Stomach (tissue), 19 donors: ENCODE data around the gene MAGI2. TPM values are rescaled to one million over a fixed set of nuclear protein-coding genes. Genes with fewer than 3 reads are reported as not detected.

Experiments
- DNase-seq, 2 donors: peaks; one replicate each; pipeline versions ENCODE4 v3.0.0 to v3.0.0-alpha.2; 2013 to 2019
- H3K27ac ChIP-seq, 5 donors: fragments of 200-600 bp in 4 of 5; sonication (generic) in 4 of 5; one replicate each; pipeline ENCODE4 v1.5.1; 2013 to 2019; ENCODE audit warnings: mild to moderate bottlenecking in 1 of 5, moderate library complexity in 1 of 5
- H3K27me3 ChIP-seq, 3 donors: fragments of 200-600 bp; sonication (generic); one replicate each; pipeline ENCODE4 v1.5.1; 2017 to 2019; ENCODE audit warnings: mixed run types in 1 of 3
- H3K36me3 ChIP-seq, 4 donors: fragments of 200-600 bp; sonication (generic); 1 replicate in 3 of 4; 2 replicates in 1 of 4; pipeline ENCODE4 v1.5.1; 2016 to 2019
- H3K4me1 ChIP-seq, 4 donors: fragments of 200-600 bp; sonication (generic); one replicate each; pipeline ENCODE4 v1.5.1; 2016 to 2019
- H3K4me3 ChIP-seq, 4 donors: fragments of 200-600 bp; sonication (generic) in 3 of 4; one replicate each; pipeline ENCODE4 v1.5.1; 2016 to 2019; ENCODE audit warnings: mild to moderate bottlenecking in 1 of 4
- H3K9me3 ChIP-seq, 4 donors: fragments of 200-600 bp; sonication (generic); one replicate each; pipeline ENCODE4 v1.5.1; 2016 to 2019
- CTCF ChIP-seq, 7 experiments: fragments of 450-650 bp in 4 of 7; fragments of 200-600 bp in 3 of 7; sonication (generic) in 3 of 7; IDR thresholded peaks; one replicate each; pipeline ENCODE4 v1.5.1; 2016 to 2019; ENCODE audit warnings: antibody characterized with exemption in 7 of 7, control low read depth in 2 of 7, mild to moderate bottlenecking in 1 of 7
- EP300 ChIP-seq: sonication (generic); formaldehyde crosslinking; IDR thresholded peaks from one replicate; pipeline ENCODE4 v1.6.1; 2017; ENCODE audit warnings: antibody characterized with exemption
- POLR2A ChIP-seq, 4 donors: fragments of 450-650 bp; IDR thresholded peaks; one replicate each; pipeline ENCODE4 v1.6.1; 2016; ENCODE audit warnings: antibody characterized with exemption in 4 of 4, control low read depth in 2 of 4, mild to moderate bottlenecking in 1 of 4, moderate library complexity in 1 of 4
- POLR2AphosphoS5 ChIP-seq, 3 donors: sonication (generic); formaldehyde crosslinking; IDR thresholded peaks; one replicate each; pipeline ENCODE4 v1.6.1; 2016; ENCODE audit warnings: antibody characterized with exemption in 3 of 3
- WGBS, 5 donors: extraction: QIAGEN DNeasy Blood & Tissue Kit in 3 of 5; methylation state at CpG; one replicate each; pipeline versions ENCODE4 v1.1.5 to v1.1.7; 2013 to 2018; 5-methylcytosine and 5-hydroxymethylcytosine counted together
- intact Hi-C: fragments of 100-400 bp; cut with DNase I; formaldehyde crosslinking; loops from one replicate; pipeline ENCODE4 v1.15.1; 2023; ENCODE audit warnings: low total_unique reads
- long read RNA-seq, 10 donors: transcript quantifications; one replicate each; lab custom pipeline, GENCODE V29; 2026
- polyA plus RNA-seq, 3 donors: library from polyadenylated mRNA; stranded (reverse); fragments of 200-250 nt; gene quantifications; one replicate each; pipeline ENCODE4 v1.2.3, GENCODE V29; 2013
- total RNA-seq, 5 donors: library from RNA; depleted of rRNA; stranded (reverse); fragments of >200 nt; gene quantifications; one replicate each; pipeline versions ENCODE4 v1.1.0 to v1.2.3, GENCODE V29; 2014 to 2016
- donor health status: healthy with polysubstance abuse.
- donor health status: Bipolar disorder and iron deficiency.
- donor health status: healthy.

Gene MAGI2
- 10 to 100 TPM in 3 of 5 donors, 1 to 10 TPM in 2; 4.5 to 53.9 (median 11.1) TPM for total RNA-seq
- 1 to 10 TPM in 2 of 3 donors, under 1 TPM in 1; 0.92 to 1.4 (median 1.4) TPM for polyA plus RNA-seq
- long read RNA-seq, donor 1 = 0 reads
- long read RNA-seq, donor 2 = 0 reads
- long read RNA-seq, donor 3 = 0 reads
- long read RNA-seq, donor 4 = 0 reads
- long read RNA-seq, donor 5, partial matches to known transcripts = 0 of 6 reads
- long read RNA-seq, donor 5, other reads (novel, unspliced or antisense) = 6 of 6 reads
- long read RNA-seq, donor 6, partial matches to known transcripts = 10 of 11 reads
- long read RNA-seq, donor 6, other reads (novel, unspliced or antisense) = 0 of 11 reads
- long read RNA-seq, donor 7 = 0 reads
- long read RNA-seq, donor 8, full-length matches to known transcripts = 1 of 1 reads
- long read RNA-seq, donor 8, partial matches to known transcripts = 0 of 1 reads
- long read RNA-seq, donor 8, other reads (novel, unspliced or antisense) = 0 of 1 reads
- long read RNA-seq, donor 9 = 0 reads
- long read RNA-seq, donor 10 = 0 reads

- Histone ChIP-seq H3K27me3 (peaks cover 0 to 33% (median 12%) of the 10 kb centered on the region in 3 donors), H3K36me3 (no peaks in the 10 kb centered on the region), H3K4me1 (peaks cover 4 to 52% (median 37%) of the 10 kb centered on the region in 4 donors), H3K9me3 (no peaks in the 10 kb centered on the region), H3K4me3 (peak within 1 kb of the TSS; percentile 62 to 69 (median 66)), H3K27ac (peak within 1 kb of the TSS; percentile 65 to 95 (median 91))
- WGBS, 5 donors = 1 to 3% (median 1%) methylated on average over 22 to 67 of the region's 67 CpGs
- DNase-seq = peak; percentile 37 to 92
- intact Hi-C loops = no loop called here
- TF ChIP-seq POLR2AphosphoS5 (IDR thresholded peaks at IDR 0.05) = peak; percentile 69 to 80 (median 72)
- no peak for TF ChIP-seq CTCF (IDR thresholded peaks at IDR 0.05)
Measured at GRCh38 chr7:79453558-79454360, at the start of gene MAGI2. TSS of gene MAGI2 (minus strand) at chr7:79453667. CDS start at chr7:79453320, 347 bp downstream.

GRCh38 chr7:79502151-79502550, 48.7 kb upstream of the MAGI2 start:
- Histone ChIP-seq H3K36me3 (no peaks in the 10 kb centered on the region), H3K4me1 (no peaks in the 10 kb centered on the region), H3K27me3 (no peaks in the 10 kb centered on the region), H3K27ac (no peak overlapping the region), H3K9me3 (no peaks in the 10 kb centered on the region), H3K4me3 (no peak overlapping the region)
- intact Hi-C loops = no loop called here
- WGBS, 5 donors = 80 to 94% (median 85%) methylated on average over 1 of the region's 1 CpG
- no peak for DNase-seq
- TF ChIP-seq POLR2A (IDR thresholded peaks at IDR 0.05) = no peak
- no peak for TF ChIP-seq POLR2AphosphoS5 (IDR thresholded peaks at IDR 0.05)
- TF ChIP-seq CTCF (IDR thresholded peaks at IDR 0.05) = no peak
- no peak for TF ChIP-seq EP300

GRCh38 chr7:79500759-79501158, 47.3 kb upstream of the MAGI2 start:
- H3K4me1 ChIP-seq = no peaks in the 10 kb centered on the region
- H3K9me3 ChIP-seq = no peaks in the 10 kb centered on the region
- H3K27ac ChIP-seq = no peak overlapping the region
- TF ChIP-seq CTCF (IDR thresholded peaks at IDR 0.05) (no peak), EP300 (no peak), POLR2AphosphoS5 (IDR thresholded peaks at IDR 0.05) (no peak), POLR2A (IDR thresholded peaks at IDR 0.05) (no peak)
- DNase-seq = no peak
- H3K4me3 ChIP-seq = no peak overlapping the region
- intact Hi-C loops = no loop called here
- no peaks in the 10 kb centered on the region for H3K27me3 ChIP-seq
- no peaks in the 10 kb centered on the region for H3K36me3 ChIP-seq

- WGBS, 5 donors = 64 to 79% (median 72%) methylated on average over 3 of the region's 3 CpGs
- no peaks in the 10 kb centered on the region for H3K27me3 ChIP-seq
- H3K36me3 ChIP-seq = no peaks in the 10 kb centered on the region
- DNase-seq = no peak
- TF ChIP-seq CTCF (IDR thresholded peaks at IDR 0.05) = no peak
- no peak for TF ChIP-seq POLR2A (IDR thresholded peaks at IDR 0.05)
- TF ChIP-seq POLR2AphosphoS5 (IDR thresholded peaks at IDR 0.05) = no peak
- no peak for TF ChIP-seq EP300
- no peaks in the 10 kb centered on the region for H3K9me3 ChIP-seq
- H3K4me3 ChIP-seq = no peak overlapping the region
- intact Hi-C loops = no loop called here
- H3K4me1 ChIP-seq = no peaks in the 10 kb centered on the region
- H3K27ac ChIP-seq = no peak overlapping the region
Measured at GRCh38 chr7:79497728-79498127, 44.3 kb upstream of the MAGI2 start.
